SW 1271 (cell line): ENCODE results near the gene LYZL1.
"Not testable (repeated sequence)": the region's sequence is repeated elsewhere in the genome, so short reads cannot be mapped to it uniquely, and the experiment has no call there.

Source experiments
- DNase-seq, 2 experiments: peaks; one replicate each; lab custom pipeline; 2025; lab: John Stamatoyannopoulos, UW

The LYZL1 gene

DNA sequence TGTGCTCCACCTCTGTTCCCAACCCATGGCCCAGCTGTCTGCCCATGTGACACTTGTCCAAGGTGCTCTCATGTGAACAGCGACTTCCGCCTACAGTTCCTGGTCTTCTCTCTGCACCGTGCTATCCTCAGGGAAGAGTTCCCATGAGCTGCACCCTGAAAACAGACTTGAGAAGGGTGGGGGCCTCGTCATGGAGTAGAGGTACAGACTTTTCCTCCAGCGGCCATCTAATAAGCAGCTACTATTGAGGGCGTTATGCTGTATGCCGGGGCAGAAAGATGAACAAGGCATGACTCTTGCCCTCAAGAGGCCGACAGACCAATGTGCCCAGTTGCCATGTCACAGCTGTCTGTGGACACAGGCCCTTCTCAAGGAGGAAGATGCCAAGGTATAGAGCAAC lies 25.4 kb upstream of the LYZL1 start:
- DNase-seq, result no peak

- no peak for DNase-seq
Observed at GRCh38 chr10:29265210-29265768, 23.6 kb upstream of the LYZL1 start.

DNA sequence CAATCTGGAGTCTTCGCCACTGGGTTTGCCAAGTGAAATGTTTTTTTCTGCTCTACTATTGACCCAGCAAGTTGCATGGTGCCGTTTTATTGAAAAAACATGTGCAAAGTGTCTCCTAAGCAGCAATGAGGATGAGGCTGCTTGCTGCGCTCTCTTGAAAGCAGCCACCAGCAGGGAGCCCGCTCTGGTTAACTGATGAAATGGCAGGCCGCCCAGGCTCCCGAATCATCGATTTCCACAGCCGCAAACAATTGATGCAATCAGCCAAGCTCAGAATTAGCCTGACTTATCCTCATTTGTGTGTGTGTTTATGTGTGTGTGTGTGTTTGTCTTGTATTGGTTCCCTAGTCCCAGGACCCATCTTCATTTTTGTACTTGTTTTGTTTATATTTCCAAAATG lies 22.2 kb upstream of the LYZL1 start:
- DNase-seq, result no peak

DNA sequence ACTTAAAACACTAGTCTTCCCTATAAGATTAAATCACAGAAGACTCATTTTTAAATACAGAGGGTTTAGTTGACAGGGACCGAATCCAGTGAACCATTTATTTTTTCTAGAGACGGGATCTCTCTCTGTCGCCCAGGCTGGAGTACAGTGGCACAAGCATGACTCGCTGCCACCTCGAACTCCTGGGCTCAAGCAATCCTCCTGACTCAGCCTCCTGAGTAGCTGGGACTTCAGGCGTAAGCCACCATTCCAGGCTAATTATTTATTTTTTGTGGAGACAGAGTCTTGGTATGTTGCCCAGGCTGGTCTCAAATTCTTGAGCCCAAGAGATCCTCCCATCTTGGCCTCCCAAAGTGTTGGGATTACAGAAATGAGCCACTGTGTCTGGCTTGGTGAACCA lies 20.9 kb upstream of the LYZL1 start:
- no peak for DNase-seq

- DNase-seq, result no peak
Observed at GRCh38 chr10:29269486-29269885, 19.4 kb upstream of the LYZL1 start.

DNA sequence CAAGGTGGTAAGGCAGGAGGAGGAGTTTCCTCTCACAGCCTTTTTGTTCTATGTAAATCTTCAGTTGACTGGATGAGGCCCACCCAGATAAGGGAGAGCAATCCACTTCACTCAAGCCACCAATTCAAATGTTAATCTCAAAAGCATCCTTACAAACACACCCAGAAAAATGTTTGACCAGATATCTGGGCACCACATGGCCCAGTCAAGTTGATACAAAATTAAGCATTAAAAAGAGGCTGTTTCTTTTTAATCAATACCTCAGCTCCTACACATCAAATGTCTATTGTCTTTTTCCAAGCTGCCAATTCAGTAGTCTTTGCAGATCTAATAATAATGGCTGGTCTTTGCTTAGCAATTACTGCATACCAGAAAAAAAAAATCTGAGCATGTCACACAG lies 18.0 kb upstream of the LYZL1 start:
- DNase-seq, result no peak

GRCh38 chr10:29271877-29272276 lies 17.0 kb upstream of the LYZL1 start:
- DNase-seq, result no peak

DNA sequence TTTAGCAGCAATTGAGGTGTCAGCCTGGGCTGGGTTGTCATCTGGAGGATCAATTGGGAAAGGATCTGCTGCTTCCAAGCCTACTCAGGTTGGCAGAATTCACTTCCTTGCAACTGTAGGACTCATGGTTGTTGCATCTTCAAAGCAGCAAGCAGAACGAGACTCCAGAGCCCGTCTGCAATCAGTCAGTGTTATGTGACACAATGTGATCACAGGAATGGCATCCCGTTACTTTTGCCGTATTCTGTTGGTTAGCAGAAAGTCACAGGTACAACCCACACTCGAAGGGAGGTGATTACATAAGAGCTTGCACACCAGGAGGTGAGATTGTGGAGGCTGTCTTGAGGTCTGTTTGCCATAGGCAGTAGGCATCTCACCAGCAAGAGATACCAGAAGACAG lies 15.4 kb upstream of the LYZL1 start:
- DNase-seq, result no peak

DNA sequence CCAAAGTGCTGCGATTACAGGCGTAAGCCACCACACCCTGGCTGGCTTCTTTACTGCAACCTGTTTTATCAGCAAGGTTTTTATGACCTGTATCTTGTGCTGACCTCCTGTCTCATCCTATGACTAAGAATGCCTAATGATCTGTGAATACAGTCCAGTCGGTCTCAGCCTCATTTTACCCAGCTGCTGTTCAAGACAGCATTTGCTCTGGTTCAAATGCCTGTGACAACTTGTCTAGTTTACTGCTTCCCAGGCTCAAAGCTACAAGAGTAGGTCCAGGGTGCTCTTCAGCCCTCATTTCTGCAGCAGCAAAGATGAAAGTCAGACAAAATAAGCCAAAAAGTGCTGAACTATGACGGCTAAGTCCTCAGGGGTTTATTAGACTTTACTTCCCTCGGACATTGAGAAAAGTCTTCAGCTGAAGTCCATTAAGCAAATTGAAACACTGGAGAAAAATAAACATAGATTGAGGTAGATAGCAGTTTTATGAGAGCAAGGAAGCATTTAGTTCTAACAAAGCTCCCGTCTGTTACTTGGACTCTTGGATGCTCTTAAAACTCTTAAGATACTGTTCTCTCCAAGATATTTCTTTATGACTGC lies 12.5 kb upstream of the LYZL1 start:
- no peak for DNase-seq

GRCh38 chr10:29277296-29277695 lies 11.6 kb upstream of the LYZL1 start:
- no peak for DNase-seq

- DNase-seq, result no peak
Observed at GRCh38 chr10:29279779-29280487, 8.9 kb upstream of the LYZL1 start.

GRCh38 chr10:29280488-29280840 lies 8.4 kb upstream of the LYZL1 start:
- no peak for DNase-seq

DNA sequence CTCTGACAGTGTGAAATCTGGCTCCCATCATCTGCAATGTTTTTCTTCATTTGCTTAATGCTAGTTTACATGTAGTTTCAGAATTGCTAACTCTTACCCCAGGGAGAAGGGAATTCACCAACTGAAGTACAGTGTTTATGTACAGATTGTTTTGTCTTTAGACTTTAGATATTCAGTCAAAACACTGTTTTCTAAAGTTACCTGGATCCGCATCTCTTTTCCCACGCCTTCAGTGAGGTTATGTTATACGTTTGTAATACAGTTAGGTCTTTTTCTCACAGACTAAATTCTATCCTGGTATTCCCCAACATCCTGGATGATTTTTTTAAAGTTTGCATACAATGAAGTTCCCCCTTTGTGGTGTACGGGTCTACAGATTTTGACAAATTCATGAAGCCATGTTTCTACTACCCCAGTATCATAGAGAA lies 3.2 kb upstream of the LYZL1 start:
- DNase-seq, result no peak

DNA sequence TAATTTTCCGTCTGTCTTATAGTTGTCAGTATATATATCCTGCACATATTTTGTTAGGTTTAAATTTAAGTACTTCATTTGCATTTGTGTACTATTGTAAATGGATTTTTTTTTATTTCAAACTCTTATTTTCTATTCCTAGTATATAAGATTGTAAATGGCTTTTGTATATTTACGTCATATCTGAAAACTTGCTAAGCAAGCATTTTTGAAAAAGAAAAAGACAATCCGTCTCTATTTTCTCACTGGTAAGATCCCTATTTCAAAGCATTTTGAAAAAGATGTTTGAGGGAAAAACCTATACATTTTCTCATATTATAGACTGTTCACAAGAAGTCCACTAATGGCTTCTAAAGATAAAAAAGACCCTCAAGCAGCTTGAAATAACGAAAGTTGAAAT lies 1.2 kb upstream of the LYZL1 start:
- no peak for DNase-seq

GRCh38 chr10:29291561-29291960 lies 2.7 kb downstream of the LYZL1 start:
- not testable (repeated sequence) for DNase-seq

DNA sequence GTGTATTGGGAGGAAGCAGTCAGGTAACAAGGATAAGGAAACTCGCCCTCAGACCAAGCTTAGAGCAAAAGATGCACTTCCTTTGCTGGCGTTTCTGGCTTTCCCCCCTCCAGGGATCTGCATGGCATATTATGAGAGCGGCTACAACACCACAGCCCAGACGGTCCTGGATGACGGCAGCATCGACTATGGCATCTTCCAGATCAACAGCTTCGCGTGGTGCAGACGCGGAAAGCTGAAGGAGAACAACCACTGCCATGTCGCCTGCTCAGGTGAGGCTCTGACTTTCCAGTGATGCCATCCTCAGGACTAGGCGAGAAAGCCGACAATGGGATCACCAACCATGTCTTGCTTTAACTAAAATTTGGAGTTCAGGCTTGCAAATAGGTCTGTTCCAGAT lies 3.5 kb downstream of the LYZL1 start:
- not testable (repeated sequence) for DNase-seq

GRCh38 chr10:29295813-29296212 lies 6.9 kb downstream of the LYZL1 start:
- DNase-seq, result no peak

- DNase-seq, result no peak
Observed at GRCh38 chr10:29297678-29298077, 8.8 kb downstream of the LYZL1 start.

DNA sequence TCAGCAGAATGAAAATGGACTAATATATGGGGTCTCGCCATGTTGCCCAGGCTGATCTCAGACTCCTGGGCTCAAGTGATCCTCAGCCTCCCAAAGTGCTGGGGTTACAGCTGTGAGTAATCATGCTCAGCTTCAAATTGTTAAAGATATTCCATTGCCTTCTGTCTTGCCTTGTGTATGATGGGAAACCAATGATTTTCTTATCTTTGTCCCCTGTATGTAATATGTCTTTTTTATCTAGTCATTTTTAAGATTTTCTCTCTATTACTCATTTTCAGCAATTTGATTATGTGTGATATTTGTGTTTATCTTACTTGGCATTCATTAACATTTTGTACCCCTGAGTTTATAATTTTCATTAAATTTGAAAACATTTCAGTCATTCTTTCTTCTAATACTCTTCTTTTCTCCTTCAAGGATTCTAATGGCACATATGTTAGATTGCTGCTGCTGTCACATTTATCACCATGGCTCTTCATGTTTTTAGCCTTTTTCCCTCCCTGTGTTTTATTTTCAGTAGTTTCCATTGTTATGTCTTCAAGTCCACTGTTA lies 12.6 kb downstream of the LYZL1 start:
- DNase-seq, result no peak

DNA sequence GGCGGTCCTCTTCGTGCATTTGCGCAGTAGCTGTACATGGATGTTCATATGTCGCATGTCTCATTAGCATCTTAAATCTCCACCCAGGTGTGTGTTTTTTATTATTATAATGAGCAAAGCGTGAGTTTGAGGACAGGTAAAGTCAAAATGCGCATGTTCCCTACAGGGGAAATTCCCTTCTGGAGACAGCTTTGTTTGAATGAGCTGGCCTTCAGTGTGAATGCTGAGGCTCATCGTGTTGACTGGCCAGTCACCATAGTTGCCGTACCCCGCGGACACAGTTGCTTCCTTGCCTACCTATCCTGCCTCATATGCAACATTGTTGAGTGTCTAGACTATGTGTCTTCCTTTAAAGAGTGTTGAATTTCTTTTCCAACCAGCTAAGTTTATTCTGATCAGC lies 13.6 kb downstream of the LYZL1 start:
- no peak for DNase-seq

GRCh38 chr10:29304264-29304994 lies 15.6 kb downstream of the LYZL1 start:
- DNase-seq, result peak; percentile 21 to 77

- no peak for DNase-seq
Observed at GRCh38 chr10:29304995-29305335, 16.1 kb downstream of the LYZL1 start.

- no peak for DNase-seq
Observed at GRCh38 chr10:29306688-29307087, 17.8 kb downstream of the LYZL1 start.
